Measurements from ENCODE around the gene COPS7B. TPM values are rescaled to one million over a fixed set of nuclear protein-coding genes. Genes with fewer than 3 reads are reported as not detected.

Gene COPS7B
- polyA plus RNA-seq, 1 donor: 39.0 TPM

DNA sequence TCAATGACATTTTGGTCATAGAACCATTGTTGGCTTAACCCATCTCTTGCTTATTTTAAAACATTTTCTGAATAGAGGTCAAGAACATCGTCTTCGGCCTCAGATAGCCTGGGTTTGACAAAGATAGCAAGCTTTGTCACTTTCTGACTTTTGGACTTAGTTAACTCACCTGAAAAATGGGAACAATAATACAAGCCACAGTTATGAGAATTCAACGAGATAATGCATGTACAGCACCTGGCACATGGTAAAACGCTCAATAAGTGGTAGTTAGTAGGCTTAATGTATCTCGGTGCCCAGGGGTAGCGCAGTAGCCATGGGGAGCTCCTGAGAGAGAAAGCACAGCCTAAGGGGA is 446 bp upstream of the COPS7B start:
- DNase-seq: no peak

DNA sequence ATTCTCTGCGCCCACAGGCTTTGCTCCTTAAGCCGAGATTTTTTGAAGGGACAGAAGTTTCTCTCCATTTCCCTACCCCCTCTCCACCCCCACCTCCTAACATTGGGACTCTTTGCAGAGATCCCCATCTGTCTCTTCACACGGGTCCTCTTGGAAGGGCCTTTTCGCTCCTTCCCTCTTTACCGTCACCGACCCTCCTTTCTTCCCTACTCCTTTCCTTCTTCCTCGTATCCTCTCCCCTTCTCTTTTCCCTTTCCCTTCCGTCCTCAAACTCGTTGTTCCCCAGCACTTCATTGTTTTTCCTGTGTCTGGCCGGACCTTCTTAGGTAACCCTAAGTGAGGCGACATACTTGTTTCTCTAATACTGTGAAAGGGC is 660 bp downstream of the COPS7B start:
- DNase-seq: no peak

DNA sequence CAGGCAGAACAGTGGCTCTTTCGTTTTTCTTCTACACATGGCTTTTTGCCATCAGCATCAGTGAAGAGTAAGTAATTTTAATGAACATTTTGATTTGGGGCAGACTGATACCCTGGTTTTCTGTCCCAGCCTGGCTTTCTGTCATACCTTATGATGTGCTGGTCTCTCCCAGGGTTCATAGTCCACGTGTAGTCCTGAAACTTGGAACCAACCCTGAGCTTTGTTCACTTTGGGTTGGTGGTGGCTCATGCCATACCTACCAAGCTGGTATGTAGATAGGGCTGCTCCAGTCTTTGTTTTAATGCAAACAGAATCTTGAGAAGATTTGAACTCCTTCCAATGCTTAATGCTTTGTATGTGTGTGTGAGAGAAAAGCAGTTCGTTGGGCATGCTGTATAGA is 4.9 kb downstream of the COPS7B start:
- no peak for DNase-seq

DNA sequence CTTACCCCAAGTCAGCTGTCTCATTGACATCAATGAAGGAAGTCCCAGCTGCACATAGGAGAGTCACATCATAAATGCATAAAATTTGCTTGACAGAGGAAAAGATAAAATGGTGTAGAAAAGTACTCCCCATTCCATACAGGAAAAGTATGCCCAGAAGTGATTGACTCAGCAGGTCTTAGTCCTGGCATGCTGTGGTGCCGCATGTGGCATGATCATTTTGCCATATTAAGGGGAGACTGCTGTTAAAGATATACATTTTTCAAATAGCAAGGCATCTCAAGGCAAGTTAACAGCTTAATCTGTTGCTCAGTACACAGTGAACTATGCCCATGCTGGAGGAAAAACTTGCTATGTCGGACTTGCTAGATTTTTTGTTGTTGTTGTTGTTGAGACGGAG is 8.1 kb downstream of the COPS7B start:
- DNase-seq: no peak

DNA sequence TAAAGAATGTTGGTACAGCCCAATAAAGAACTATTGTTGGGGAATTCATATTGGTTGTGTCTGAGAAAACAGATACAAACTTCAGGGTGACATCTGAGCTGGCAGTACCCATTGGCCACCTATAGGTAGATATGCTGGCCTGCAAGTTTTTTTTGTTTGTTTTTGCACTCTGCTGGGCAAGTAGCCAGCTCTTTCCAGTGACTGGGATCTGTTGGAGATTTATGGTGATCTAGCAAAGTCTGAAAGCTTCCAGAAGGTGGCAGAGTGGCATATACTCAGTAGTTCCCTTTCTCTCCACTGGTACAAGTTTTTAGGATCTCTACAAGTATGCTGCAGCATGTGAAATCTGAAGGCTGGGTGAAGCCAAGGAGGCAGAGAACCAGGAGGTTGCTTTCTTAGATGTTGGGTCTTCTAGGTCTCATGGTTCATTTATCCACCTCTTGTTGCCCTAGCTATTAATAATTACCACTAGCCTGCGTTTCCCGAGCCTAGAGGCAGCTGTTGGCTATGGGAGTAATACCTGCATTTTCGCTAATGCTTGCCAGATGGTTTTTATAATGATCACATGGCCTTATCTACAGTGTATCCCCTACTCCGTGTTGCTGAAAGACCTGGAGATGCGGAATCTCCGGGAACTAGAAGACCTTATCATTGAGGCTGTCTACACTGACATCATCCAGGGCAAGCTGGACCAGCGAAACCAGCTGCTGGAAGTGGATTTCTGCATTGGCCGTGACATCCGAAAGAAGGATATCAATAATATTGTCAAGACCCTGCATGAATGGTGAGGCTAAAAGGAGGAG is 9.5 kb downstream of the COPS7B start:
- DNase-seq: no peak

DNA sequence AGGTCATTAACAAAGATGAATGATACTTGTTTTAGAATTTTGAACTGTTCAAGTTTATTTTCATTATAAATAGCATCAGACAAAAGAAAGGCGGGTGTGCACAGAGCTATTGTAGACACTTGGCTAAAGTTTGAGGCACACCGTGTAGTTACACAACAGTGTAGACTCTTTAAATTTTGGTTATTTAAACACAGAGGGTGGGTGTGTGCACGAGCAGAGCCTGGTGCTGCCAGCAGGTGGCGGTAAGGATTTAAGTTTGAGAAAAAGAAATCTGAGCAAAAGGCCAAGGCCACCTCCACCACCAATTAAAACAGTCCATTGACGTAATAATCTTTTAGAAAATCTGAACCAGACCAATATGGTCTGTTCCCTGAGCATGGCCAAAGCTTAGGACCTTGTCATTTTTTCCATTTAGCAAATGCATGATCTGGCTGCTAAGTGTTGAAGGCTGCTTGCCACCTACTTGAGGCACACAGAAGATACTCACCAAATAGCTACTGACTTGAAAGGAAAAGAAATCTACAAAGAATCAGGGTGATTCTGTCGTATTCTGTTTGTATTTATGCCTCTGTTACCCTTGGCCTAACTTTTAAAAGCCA is 14.3 kb downstream of the COPS7B start:
- no peak for DNase-seq

DNA sequence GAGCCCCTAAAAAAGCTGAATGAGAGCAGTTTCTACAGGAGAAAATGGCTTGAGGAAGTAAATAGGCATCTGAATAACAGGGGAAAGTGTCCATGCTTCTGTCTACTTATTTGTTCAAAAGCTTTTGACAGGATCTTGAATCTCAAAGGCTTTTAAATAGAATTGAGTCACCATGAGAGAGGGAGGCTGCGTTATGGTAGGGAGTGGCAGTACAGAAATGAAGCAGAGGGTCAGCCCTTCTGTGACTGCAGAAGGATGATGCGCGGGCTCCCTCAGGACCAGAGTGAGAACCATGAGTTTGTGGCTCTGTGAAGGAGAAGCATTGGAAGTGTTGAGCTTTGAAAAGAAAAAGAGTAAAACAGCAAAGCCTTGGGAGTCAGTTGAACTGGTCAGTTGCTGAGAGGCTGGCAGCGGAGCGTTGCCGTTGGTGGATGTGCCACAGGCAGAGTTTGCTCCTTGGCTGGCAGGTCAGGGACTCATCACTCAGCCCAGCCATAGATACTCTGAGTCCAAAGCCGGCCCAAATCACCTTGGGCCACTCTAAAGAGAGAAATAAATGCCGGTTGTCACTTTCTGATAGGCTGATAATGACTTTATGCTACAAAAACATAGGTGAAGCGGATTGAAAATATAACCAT is 17.4 kb downstream of the COPS7B start:
- DNase-seq: no peak

DNA sequence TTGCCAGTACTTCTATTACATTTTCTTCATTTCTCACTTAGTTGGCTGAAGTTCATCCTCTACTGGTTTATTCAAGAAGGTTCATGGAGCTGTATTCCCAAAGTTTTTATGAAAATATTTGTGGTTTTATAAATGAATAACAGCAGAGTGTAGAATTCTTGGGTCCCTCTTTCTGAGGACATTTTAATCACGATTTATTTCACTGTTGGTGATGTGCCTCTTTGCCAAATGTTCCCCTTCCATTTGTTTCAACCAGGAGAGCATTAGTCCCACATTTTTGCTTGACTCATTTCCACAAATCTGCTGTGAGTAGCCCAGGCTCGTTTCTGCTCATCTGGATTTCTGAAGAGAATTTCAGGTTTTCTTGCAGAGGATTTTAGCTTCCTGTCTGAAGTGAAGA is 20.8 kb downstream of the COPS7B start:
- no peak for DNase-seq

DNA sequence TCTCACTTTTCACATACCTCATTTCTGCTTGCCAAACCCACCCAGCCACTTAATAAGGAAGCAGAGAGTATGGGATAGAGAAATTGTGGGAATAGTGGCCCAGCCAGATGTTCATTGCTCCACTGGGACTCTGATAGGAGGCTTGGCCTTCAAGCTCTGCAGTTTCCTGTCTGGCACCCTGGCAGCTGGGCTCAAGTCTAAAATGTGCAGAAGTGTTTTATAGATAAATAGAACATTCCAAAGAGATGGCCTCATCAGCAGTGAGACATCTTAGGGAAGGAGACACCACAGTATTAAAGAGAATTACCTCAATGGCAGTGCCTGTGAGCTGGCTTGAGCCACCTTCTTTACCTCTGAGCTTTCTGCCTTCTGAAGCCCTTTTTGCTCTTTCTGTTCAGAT is 24.7 kb downstream of the COPS7B start:
- DNase-seq: no peak

DNA sequence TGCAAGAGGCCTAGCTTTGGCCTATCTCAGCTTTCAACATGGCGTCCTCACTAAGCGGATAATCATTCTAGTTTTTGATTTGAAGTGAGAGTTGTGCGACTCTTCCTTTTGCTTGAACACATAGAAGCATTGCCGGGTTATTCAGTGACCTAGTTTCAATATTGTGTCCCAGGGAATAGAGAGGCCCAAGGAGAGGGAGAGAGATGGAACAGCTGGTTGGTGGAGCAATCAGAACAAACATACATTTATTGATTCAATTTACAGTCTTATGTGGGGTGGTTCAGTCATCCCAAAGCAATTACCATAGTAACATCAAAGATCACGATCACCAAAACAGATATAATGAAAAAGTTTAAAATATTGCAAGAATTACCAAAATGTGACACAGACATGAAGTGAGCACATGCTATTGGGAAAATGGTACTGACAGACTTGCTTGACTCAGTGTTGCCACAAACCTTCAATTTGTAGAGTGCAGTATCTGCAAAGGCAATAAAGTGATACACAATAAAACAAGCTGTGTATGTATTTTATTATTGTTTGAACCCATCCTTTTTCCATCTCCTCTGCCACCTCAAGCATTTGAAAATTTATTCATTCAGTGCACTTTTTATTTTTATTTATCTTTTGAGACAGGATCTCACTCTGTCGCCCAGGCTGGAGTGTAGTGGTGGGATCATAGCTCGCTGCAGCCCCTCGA is 30.2 kb downstream of the COPS7B start:
- DNase-seq: no peak

DNA sequence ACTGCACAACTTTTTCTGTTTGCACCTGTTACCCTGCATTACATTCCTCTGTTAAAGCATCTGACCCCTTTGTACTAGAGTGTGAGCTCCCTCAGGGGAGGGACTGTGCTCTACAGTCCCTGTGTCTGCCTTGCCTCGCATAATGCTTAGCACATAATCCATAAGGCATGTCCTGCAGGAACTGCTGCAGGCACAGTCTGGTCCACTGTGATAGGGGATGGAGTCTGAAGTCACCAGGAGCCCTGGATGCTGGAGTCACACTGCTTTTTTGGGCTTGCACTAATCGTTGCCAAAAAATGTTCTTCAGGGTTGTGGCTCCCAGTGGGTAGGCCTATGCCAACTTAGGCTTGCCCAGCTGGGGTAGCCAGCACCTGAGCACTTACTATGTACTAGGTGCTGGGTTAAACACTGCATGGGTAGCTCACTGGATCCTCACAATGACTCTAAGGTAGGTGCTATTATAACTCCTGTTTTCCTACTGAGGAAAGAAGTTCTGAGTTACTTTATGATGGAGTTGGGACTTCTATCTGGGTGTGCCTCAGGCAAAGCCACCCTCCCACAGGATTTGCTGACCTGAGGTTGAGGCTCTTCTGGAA is 33.3 kb downstream of the COPS7B start:
- no peak for DNase-seq

DNA sequence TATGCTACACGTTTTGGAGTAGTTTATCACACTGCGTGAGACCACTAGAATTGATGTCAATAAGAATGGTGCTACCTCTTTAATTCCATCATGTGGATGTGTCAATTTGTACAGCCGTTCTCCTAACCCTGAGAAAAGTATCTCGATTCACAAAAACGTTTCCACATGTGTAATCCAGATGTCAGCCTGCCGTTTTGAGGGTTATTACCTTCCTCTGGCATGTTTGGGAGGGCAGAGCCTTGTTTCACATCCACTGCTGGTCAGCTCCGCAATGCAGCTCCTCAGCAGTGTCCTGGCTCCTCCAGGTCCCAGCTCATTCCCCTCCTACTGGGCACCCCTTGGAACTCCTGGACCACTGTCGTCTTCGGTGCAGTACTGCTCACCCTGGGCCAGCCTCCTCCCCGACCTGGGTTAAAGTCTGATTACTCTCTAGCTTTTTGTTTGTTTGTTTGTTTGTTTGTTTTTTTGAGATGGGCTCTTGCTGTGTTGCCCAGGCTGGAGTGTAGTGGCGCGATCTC is 34.6 kb downstream of the COPS7B start:
- DNase-seq: no peak

DNA sequence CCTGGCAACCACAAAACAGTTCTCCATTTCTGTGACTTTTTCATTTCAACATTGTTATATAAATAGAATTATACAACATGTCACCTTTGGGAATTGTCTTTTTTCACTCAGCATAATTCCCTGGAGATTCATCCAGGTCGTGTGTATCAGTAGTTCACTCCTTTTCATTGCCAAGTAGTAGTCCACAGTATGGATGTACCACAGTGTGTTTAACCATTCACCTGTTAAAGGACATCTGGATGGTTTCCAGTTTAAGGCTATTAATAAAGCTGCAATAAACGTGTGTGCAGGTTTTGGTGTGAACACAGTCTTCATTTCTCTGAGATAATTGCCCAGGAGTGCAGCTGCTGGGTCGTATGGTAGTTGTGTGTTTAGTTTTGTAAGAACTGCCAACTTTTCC is 35.7 kb downstream of the COPS7B start:
- no peak for DNase-seq

DNA sequence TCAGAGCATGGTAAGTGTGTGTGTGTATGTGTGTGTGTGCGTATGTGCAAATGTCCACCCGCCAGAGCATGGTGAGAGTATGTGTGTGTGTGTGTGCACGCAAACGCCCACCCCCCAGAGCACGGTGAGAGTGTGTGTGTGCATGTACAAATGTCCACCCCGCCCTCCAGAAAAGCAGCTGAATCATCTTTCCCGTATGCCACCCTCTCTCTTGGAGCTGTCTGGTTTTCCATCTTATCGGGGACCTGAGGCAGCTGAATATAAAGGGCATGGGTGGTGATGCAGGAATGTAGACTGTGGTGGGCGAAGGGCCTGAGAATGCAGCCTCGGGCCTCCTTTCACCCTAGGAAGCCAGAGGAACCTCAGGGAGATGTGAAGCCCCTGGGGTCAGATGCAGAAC is 66.9 kb downstream of the COPS7B start:
- no peak for DNase-seq

DNA sequence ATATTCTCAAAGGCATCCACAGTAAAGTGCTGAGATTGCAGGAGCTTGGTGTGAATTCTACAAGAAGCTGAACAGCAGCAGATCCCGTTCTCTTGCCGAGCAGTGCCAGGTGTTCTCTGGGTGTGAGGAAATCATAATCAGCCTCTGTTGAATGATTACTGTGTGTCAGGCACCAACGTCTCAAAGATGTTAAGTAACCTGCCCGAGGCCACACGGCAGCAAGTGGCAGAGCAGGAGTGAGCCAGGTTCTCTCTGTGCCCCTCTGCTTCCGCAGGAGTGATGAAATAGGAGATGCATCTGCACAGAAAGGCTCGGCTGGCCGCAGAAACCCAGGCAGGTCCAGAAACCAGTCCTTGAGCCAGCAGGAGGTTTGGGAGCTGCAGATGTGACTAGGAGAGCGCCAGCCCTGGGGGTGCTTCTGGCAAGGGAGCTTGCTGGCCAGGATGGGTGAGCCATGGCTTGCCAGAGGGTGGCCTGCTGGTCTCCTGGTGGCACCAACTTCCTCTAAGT is 68.4 kb downstream of the COPS7B start:
- DNase-seq: no peak

DNA sequence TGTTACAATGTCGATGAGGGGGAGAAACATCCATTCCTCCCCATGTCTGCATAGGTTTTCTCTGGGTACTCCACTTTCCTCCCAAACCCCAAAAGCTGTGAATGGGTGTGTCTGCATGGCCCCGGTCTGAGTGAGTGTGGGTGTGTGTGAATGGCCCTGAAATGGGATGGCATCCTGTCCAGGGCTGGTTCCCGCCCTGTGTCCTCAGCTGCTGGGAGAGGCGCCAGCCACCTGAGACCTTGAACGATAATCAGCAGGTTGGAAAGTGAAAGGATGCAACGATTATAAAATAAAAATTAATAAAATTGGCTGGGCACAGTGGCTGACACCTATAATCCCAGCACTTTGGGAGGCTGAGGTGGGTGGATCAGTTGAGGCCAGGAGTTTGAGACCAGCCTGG is 70.7 kb downstream of the COPS7B start:
- no peak for DNase-seq

Other genes starting within 250 kb of the COPS7B start
- gene TEX44, start 193.6 kb upstream of the COPS7B start, polyA plus RNA-seq (ENCODE audit: insufficient read length): not detected
- 558 TPM for gene PTMA, start 77.9 kb upstream of the COPS7B start, polyA plus RNA-seq (ENCODE audit: insufficient read length)
- gene PDE6D, start 5.2 kb upstream of the COPS7B start, polyA plus RNA-seq (ENCODE audit: insufficient read length): 16.1 TPM
- 3.5 TPM for gene NPPC, start 140.0 kb downstream of the COPS7B start, polyA plus RNA-seq (ENCODE audit: insufficient read length)
- gene DIS3L2, start 175.3 kb downstream of the COPS7B start, polyA plus RNA-seq (ENCODE audit: insufficient read length): 25.9 TPM

Data from hindlimb muscle (tissue), 1 donor.